GM06990 (cell line): ENCODE measurements around the gene RNF208.

Experiments
- DNase-seq: peaks from one replicate; pipeline ENCODE4 v3.0.0-alpha.2; 2011; ENCODE audit not compliant: insufficient read length; ENCODE audit errors: extremely low read depth
- H3K27me3 ChIP-seq: replicated peaks from 2 replicates; pipeline ENCODE4 v1.6.0; 2011; ENCODE audit warnings: low read length; ENCODE audit not compliant: control insufficient read depth, insufficient read depth
- H3K36me3 ChIP-seq: 2 replicates; pipeline ENCODE4 v1.5.1; 2011; ENCODE audit warnings: low read length; ENCODE audit not compliant: control insufficient read depth, insufficient read depth
- H3K4me3 ChIP-seq: replicated peaks from 2 replicates; pipeline ENCODE4 v1.5.1; 2011; ENCODE audit warnings: low read depth, mild to moderate bottlenecking, control low read depth, low read length
- CTCF ChIP-seq: IDR thresholded peaks from 2 replicates; pipeline ENCODE4 v1.5.1; 2011; ENCODE audit warnings: low read length, control low read depth, mild to moderate bottlenecking, inconsistent platforms; ENCODE audit not compliant: insufficient read depth, poor library complexity, severe bottlenecking

RNF208 gene

GRCh38 chr9:137191691-137192447, 30.2 kb downstream of the RNF208 start:
- Histone ChIP-seq H3K27me3 (no peaks in the 10 kb centered on the region), H3K36me3 (peaks cover 11% of the 10 kb centered on the region), H3K4me3 (no peak overlapping the region)
- TF ChIP-seq CTCF = no peak
- no peak for DNase-seq

GRCh38 chr9:137191245-137191644, 30.8 kb downstream of the RNF208 start:
- H3K4me3 ChIP-seq = no peak overlapping the region
- peaks cover 11% of the 10 kb centered on the region for H3K36me3 ChIP-seq
- no peak for DNase-seq
- no peaks in the 10 kb centered on the region for H3K27me3 ChIP-seq
- no peak for TF ChIP-seq CTCF

- no peak for TF ChIP-seq CTCF
- no peak for DNase-seq
- Histone ChIP-seq H3K36me3 (peaks cover 14% of the 10 kb centered on the region), H3K27me3 (no peaks in the 10 kb centered on the region), H3K4me3 (no peak overlapping the region)
Measured at GRCh38 chr9:137190315-137190856, 31.7 kb downstream of the RNF208 start.

- DNase-seq = no peak
- Histone ChIP-seq H3K36me3 (peaks cover 16% of the 10 kb centered on the region), H3K27me3 (no peaks in the 10 kb centered on the region), H3K4me3 (peak overlapping the region; percentile 96)
- no peak for TF ChIP-seq CTCF
Measured at GRCh38 chr9:137189297-137190295, 32.4 kb downstream of the RNF208 start.

- H3K4me3 ChIP-seq = peak within 1 kb of the TSS; percentile 96
- peak; percentile 98 for DNase-seq
- no peaks in the 10 kb centered on the region for H3K27me3 ChIP-seq
- peaks cover 25% of the 10 kb centered on the region for H3K36me3 ChIP-seq
- peak; percentile 72 for TF ChIP-seq CTCF
Measured at GRCh38 chr9:137188490-137189296, 33.3 kb downstream of the RNF208 start, which contains the start of the genes ANAPC2 and SSNA1. Gene ANAPC2, minus strand, starts transcription at chr9:137188560. Its CDS starts 28 bp downstream, at chr9:137188532. Gene SSNA1, plus strand, starts transcription at chr9:137188676. Its CDS starts 51 bp downstream, at chr9:137188727.
